ENCODE results near the gene MAG. TPM values are rescaled to one million over a fixed set of nuclear protein-coding genes. Genes with fewer than 3 reads are reported as not detected.

Gene MAG
- total RNA-seq, 5 donors from 2014 or later (not counting 1 experiment from before 2014, with no cell fraction given) = 0.16 to 0.19 TPM; not detected in 3

DNA sequence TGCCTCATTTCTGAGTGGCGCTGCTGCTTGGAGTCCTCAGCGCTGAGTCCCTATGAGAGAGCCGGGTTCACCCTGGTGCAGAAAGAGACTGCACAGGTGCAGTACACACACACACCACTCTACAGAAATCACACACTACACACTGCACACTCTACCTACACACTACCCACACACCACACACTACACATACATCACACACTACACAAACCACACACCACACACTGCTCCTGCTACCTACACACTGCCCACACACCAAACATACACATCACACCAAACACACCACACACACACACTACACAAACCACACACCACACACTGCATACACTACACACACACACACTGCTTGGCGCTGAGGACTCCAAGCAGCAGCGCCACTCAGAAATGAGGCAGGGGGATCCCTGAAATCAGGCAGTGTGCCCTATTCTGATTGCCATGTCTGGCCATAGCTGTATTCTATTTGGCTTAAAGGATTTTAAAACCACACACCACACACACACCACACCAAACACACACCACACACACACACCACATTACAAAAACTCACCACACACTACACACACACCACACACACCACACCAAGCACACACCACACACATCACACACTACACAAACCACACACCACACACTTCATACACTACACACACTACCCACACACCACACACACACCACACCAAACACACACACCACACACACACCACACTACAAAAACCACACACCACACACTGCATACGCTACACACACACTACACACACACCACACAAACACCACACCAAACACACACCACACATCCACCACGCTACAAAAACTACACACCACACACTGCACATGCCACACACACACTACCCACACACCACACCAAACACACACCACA is 4.9 kb downstream of the MAG start:
- H3K4me1 ChIP-seq (ENCODE audit: control insufficient read depth in 1 of 2, extremely low read depth in 1 of 2, insufficient read depth in 2 of 2, low read length in 2 of 2) = peaks cover 0 to 11% of the 10 kb centered on the region in 2 experiments
- no peak overlapping the region for H3K4me3 Mint-ChIP-seq
- ATAC-seq (replicated peaks in 1 of 4) (no peak), DNase-seq (no peak)
- no peaks in the 10 kb centered on the region for H3K36me3 ChIP-seq (ENCODE audit: control insufficient read depth in 2 of 2, extremely low read depth in 1 of 2, insufficient read depth in 1 of 2, low read length in 1 of 2)
- H3K9me3 Mint-ChIP-seq = no peaks in the 10 kb centered on the region
- H3K27me3 Mint-ChIP-seq = no peaks in the 10 kb centered on the region
- H3K27ac ChIP-seq (ENCODE audit: low read length) = no peak overlapping the region
- ChIA-PET POLR2A (no interaction called here), CTCF (no interaction called here)
- 87% methylated on average over 5 of the region's 7 CpGs for WGBS (ENCODE audit: insufficient coverage)
- no peak overlapping the region for H3K27ac Mint-ChIP-seq
- H3K36me3 Mint-ChIP-seq = no peaks in the 10 kb centered on the region
- H3K4me1 Mint-ChIP-seq = peaks cover 0 to 8% (median 7%) of the 10 kb centered on the region in 3 donors
- H3K4me3 ChIP-seq (ENCODE audit: control insufficient read depth in 1 of 2, extremely low read depth in 1 of 2, low read length in 1 of 2) = no peak overlapping the region
- peaks cover 0 to 16% of the 10 kb centered on the region in 2 experiments for H3K27me3 ChIP-seq (replicated peaks in 1 of 2; ENCODE audit: control insufficient read depth in 2 of 2, extremely low read depth in 1 of 2, insufficient read depth in 2 of 2, low read length in 1 of 2)
- no peaks in the 10 kb centered on the region for H3K9me3 ChIP-seq

DNA sequence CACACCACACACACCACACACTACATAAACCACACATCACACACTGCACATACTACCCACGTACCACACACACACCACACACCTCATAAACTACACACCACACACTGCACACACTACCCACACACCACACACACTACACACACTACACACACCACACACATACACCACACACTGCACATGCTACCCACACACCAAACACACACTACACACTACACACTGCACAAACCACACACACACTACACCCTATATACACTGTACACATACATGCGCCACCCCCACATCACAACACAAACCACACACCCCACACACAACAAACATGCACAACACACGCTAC is 5.5 kb downstream of the MAG start:
- Histone ChIP-seq H3K27me3 (replicated peaks in 1 of 2; ENCODE audit: control insufficient read depth in 2 of 2, extremely low read depth in 1 of 2, insufficient read depth in 2 of 2, low read length in 1 of 2) (peaks cover 0 to 11% of the 10 kb centered on the region in 2 experiments), H3K9me3 (no peaks in the 10 kb centered on the region), H3K27ac (ENCODE audit: low read length) (no peak overlapping the region), H3K4me3 (ENCODE audit: control insufficient read depth in 1 of 2, extremely low read depth in 1 of 2, low read length in 1 of 2) (no peak overlapping the region), H3K36me3 (ENCODE audit: control insufficient read depth in 2 of 2, extremely low read depth in 1 of 2, insufficient read depth in 1 of 2, low read length in 1 of 2) (no peaks in the 10 kb centered on the region), H3K4me1 (ENCODE audit: control insufficient read depth in 1 of 2, extremely low read depth in 1 of 2, insufficient read depth in 2 of 2, low read length in 2 of 2) (peaks cover 0 to 11% of the 10 kb centered on the region in 2 experiments)
- peaks cover 0 to 8% (median 7%) of the 10 kb centered on the region in 3 donors for H3K4me1 Mint-ChIP-seq
- H3K9me3 Mint-ChIP-seq = no peaks in the 10 kb centered on the region
- whole genome bisulfite sequencing (ENCODE audit: insufficient coverage) = 95% methylated on average over 3 of the region's 3 CpGs
- DNase-seq (no peak), ATAC-seq (replicated peaks in 1 of 4) (no peak)
- ChIA-PET POLR2A (no interaction called here), CTCF (no interaction called here)
- H3K36me3 Mint-ChIP-seq = no peaks in the 10 kb centered on the region
- no peaks in the 10 kb centered on the region for H3K27me3 Mint-ChIP-seq
- no peak overlapping the region for H3K27ac Mint-ChIP-seq
- H3K4me3 Mint-ChIP-seq = no peak overlapping the region

DNA sequence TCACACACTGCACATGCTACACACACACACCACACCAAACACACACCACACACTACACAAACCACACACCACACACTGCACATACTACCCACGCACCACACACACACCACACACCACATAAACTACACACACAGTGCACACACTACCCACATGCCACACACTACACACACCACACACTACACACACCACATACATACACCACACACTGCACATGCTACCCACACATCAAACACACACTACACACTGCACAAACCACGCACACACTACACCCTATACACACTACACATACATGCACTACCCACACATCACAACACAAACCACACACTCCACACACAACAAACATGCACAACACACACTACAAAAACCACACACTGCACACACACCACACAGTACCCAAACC is 6.0 kb downstream of the MAG start:
- Mint-ChIP-seq H3K36me3 (no peaks in the 10 kb centered on the region), H3K4me3 (no peak overlapping the region), H3K4me1 (peaks cover 0 to 8% (median 7%) of the 10 kb centered on the region in 3 donors), H3K9me3 (no peaks in the 10 kb centered on the region), H3K27me3 (no peaks in the 10 kb centered on the region), H3K27ac (no peak overlapping the region)
- no peaks in the 10 kb centered on the region for H3K36me3 ChIP-seq (ENCODE audit: control insufficient read depth in 2 of 2, extremely low read depth in 1 of 2, insufficient read depth in 1 of 2, low read length in 1 of 2)
- POLR2A ChIA-PET = no interaction called here
- H3K27ac ChIP-seq (ENCODE audit: low read length) = no peak overlapping the region
- H3K4me1 ChIP-seq (ENCODE audit: control insufficient read depth in 1 of 2, extremely low read depth in 1 of 2, insufficient read depth in 2 of 2, low read length in 2 of 2) = peaks cover 0 to 11% of the 10 kb centered on the region in 2 experiments
- DNase-seq (no peak), ATAC-seq (replicated peaks in 1 of 4) (no peak)
- CTCF ChIA-PET = no interaction called here
- no peaks in the 10 kb centered on the region for H3K9me3 ChIP-seq
- 100% methylated on average over 2 of the region's 2 CpGs for WGBS (ENCODE audit: insufficient coverage)
- H3K4me3 ChIP-seq (ENCODE audit: control insufficient read depth in 1 of 2, extremely low read depth in 1 of 2, low read length in 1 of 2) = no peak overlapping the region
- H3K27me3 ChIP-seq (replicated peaks in 1 of 2; ENCODE audit: control insufficient read depth in 2 of 2, extremely low read depth in 1 of 2, insufficient read depth in 2 of 2, low read length in 1 of 2) = peaks cover 0 to 11% of the 10 kb centered on the region in 2 experiments

DNA sequence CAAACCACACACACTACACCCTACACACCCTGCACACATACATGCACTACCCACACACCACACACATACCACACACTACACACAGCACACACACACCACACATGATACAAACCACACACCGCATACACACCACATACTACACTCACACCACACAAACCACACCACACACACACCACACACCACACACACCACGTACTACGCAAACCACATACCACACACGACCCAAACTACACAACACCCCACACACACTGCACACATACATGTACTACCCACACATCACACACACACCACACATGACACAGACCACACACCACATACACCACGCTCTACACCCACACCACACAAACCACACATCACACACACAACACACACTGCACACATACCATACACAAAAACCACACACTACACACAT is 6.6 kb downstream of the MAG start:
- 80% methylated on average over 5 of the region's 5 CpGs for WGBS (ENCODE audit: insufficient coverage)
- H3K27me3 Mint-ChIP-seq = no peaks in the 10 kb centered on the region
- DNase-seq (no peak), ATAC-seq (replicated peaks in 1 of 4) (no peak)
- no peak overlapping the region for H3K27ac Mint-ChIP-seq
- Histone ChIP-seq H3K36me3 (ENCODE audit: control insufficient read depth in 2 of 2, extremely low read depth in 1 of 2, insufficient read depth in 1 of 2, low read length in 1 of 2) (no peaks in the 10 kb centered on the region), H3K27ac (ENCODE audit: low read length) (no peak overlapping the region), H3K4me3 (ENCODE audit: control insufficient read depth in 1 of 2, extremely low read depth in 1 of 2, low read length in 1 of 2) (no peak overlapping the region), H3K27me3 (replicated peaks in 1 of 2; ENCODE audit: control insufficient read depth in 2 of 2, extremely low read depth in 1 of 2, insufficient read depth in 2 of 2, low read length in 1 of 2) (peaks cover 0 to 9% of the 10 kb centered on the region in 2 experiments), H3K4me1 (ENCODE audit: control insufficient read depth in 1 of 2, extremely low read depth in 1 of 2, insufficient read depth in 2 of 2, low read length in 2 of 2) (peaks cover 0 to 11% of the 10 kb centered on the region in 2 experiments), H3K9me3 (no peaks in the 10 kb centered on the region)
- no peak overlapping the region for H3K4me3 Mint-ChIP-seq
- peaks cover 0 to 8% (median 7%) of the 10 kb centered on the region in 3 donors for H3K4me1 Mint-ChIP-seq
- no peaks in the 10 kb centered on the region for H3K9me3 Mint-ChIP-seq
- H3K36me3 Mint-ChIP-seq = no peaks in the 10 kb centered on the region
- ChIA-PET POLR2A (no interaction called here), CTCF (no interaction called here)

DNA sequence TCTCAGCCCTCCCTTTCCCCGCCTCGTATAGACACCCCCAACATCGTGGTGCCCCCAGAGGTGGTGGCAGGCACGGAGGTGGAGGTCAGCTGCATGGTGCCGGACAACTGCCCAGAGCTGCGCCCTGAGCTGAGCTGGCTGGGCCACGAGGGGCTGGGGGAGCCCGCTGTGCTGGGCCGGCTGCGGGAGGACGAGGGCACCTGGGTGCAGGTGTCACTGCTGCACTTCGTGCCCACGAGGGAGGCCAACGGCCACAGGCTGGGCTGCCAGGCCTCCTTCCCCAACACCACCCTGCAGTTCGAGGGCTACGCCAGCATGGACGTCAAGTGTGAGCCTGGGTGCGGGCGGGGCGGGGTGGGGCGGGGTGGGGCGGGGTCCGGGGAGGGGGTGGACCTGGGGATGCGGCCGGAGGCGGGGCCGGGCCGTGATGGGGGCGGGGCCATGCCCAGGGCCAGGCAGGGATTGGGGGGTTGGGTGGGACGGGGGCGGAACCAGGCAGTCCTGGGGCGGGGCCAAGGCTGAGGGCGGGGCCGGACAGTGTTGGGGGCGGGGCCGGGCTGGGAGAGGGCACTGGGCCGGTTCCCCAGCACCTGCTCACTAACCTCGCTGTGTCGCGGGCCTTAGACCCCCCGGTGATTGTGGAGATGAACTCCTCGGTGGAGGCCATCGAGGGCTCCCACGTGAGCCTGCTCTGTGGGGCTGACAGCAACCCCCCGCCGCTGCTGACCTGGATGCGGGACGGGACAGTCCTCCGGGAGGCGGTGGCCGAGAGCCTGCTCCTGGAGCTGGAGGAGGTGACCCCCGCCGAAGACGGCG is 7.8 kb downstream of the MAG start:
- peaks cover 0 to 8% (median 7%) of the 10 kb centered on the region in 3 donors for H3K4me1 Mint-ChIP-seq
- peak in 2 of 35 experiments; percentile 14 to 24 for DNase-seq
- Histone ChIP-seq H3K9me3 (no peaks in the 10 kb centered on the region), H3K4me3 (ENCODE audit: control insufficient read depth in 1 of 2, extremely low read depth in 1 of 2, low read length in 1 of 2) (no peak overlapping the region), H3K27ac (ENCODE audit: low read length) (no peak overlapping the region), H3K36me3 (ENCODE audit: control insufficient read depth in 2 of 2, extremely low read depth in 1 of 2, insufficient read depth in 1 of 2, low read length in 1 of 2) (no peaks in the 10 kb centered on the region), H3K4me1 (ENCODE audit: control insufficient read depth in 1 of 2, extremely low read depth in 1 of 2, insufficient read depth in 2 of 2, low read length in 2 of 2) (peaks cover 0 to 11% of the 10 kb centered on the region in 2 experiments), H3K27me3 (replicated peaks in 1 of 2; ENCODE audit: control insufficient read depth in 2 of 2, extremely low read depth in 1 of 2, insufficient read depth in 2 of 2, low read length in 1 of 2) (peaks cover 0 to 7% of the 10 kb centered on the region in 2 experiments)
- H3K9me3 Mint-ChIP-seq = no peaks in the 10 kb centered on the region
- H3K36me3 Mint-ChIP-seq = no peaks in the 10 kb centered on the region
- ChIA-PET CTCF (no interaction called here), POLR2A (no interaction called here)
- ATAC-seq (replicated peaks in 1 of 4) = no peak
- no peak overlapping the region for H3K27ac Mint-ChIP-seq
- WGBS (ENCODE audit: insufficient coverage) = 85% methylated on average over 41 of the region's 55 CpGs
- no peaks in the 10 kb centered on the region for H3K27me3 Mint-ChIP-seq
- no peak overlapping the region for H3K4me3 Mint-ChIP-seq

DNA sequence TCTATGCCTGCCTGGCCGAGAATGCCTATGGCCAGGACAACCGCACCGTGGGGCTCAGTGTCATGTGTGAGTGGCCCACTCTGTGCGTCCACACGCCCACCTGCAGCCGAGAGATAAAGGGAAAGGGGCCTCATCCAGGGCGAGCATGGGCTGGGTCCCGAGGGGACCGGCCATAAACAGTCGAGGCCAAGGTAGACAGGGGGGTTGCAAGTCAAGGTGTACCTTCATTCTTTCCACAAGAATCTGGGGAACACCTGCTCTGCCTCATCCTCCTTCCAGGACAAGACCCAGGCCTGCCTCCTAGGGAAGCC is 8.3 kb downstream of the MAG start:
- peaks cover 0 to 8% (median 7%) of the 10 kb centered on the region in 3 donors for H3K4me1 Mint-ChIP-seq
- Histone ChIP-seq H3K36me3 (ENCODE audit: control insufficient read depth in 2 of 2, extremely low read depth in 1 of 2, insufficient read depth in 1 of 2, low read length in 1 of 2) (no peaks in the 10 kb centered on the region), H3K27me3 (replicated peaks in 1 of 2; ENCODE audit: control insufficient read depth in 2 of 2, extremely low read depth in 1 of 2, insufficient read depth in 2 of 2, low read length in 1 of 2) (peaks cover 0 to 7% of the 10 kb centered on the region in 2 experiments), H3K4me3 (ENCODE audit: control insufficient read depth in 1 of 2, extremely low read depth in 1 of 2, low read length in 1 of 2) (no peak overlapping the region), H3K27ac (ENCODE audit: low read length) (no peak overlapping the region), H3K9me3 (no peaks in the 10 kb centered on the region), H3K4me1 (ENCODE audit: control insufficient read depth in 1 of 2, extremely low read depth in 1 of 2, insufficient read depth in 2 of 2, low read length in 2 of 2) (peaks cover 0 to 11% of the 10 kb centered on the region in 2 experiments)
- ATAC-seq (replicated peaks in 1 of 4) = no peak
- no peak for DNase-seq
- no peak overlapping the region for H3K4me3 Mint-ChIP-seq
- H3K27ac Mint-ChIP-seq = no peak overlapping the region
- POLR2A ChIA-PET = no interaction called here
- no peaks in the 10 kb centered on the region for H3K36me3 Mint-ChIP-seq
- no peaks in the 10 kb centered on the region for H3K9me3 Mint-ChIP-seq
- CTCF ChIA-PET = no interaction called here
- no peaks in the 10 kb centered on the region for H3K27me3 Mint-ChIP-seq
- 95% methylated on average over 7 of the region's 10 CpGs for WGBS (ENCODE audit: insufficient coverage)
